Measurements from ENCODE around the gene FNDC11. TPM values are rescaled to one million over a fixed set of nuclear protein-coding genes. Genes with fewer than 3 reads are reported as not detected.

FNDC11 gene
- total RNA-seq, 1 donor: 0.45 TPM

DNA sequence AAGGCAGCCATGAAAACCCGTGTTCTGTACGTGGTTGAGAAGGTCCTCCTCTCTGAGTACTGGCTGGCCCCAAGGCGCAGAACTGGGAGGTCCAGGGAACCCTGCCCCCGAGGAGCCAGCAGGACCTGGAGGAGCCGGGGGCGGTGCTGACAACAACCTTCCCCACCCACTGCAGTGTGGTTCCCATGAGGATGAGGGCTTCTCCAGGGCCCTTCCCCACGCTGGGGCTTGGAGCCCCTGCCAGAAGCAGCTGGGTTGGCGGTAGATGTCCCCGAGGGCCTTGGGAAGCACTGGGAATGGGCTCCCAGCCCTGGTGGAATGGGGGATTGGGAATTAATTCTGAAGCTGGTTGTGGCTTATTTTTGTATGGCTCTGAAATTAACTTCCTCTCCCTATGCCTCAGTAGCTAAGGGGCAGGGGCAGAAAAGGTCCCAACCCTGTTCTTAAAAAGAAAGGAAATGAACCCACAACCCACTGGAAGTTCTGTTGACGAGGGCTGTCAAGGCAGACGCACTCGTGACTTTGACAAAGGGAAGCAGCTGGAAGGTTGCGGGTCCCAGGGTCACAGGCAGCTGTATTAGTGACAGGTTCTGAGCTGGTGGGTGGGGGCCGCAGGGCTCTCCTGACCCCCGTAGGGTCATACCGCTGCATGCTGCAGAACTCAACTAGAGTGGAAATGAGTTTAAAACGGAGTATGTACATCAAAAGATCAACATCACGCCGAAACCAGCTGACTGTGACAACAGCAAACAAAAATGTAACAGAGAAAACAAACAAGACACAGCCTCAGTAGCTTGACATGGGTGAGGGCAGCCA, 34.0 kb downstream of the FNDC11 start:
- TF ChIP-seq, protein P1, sequence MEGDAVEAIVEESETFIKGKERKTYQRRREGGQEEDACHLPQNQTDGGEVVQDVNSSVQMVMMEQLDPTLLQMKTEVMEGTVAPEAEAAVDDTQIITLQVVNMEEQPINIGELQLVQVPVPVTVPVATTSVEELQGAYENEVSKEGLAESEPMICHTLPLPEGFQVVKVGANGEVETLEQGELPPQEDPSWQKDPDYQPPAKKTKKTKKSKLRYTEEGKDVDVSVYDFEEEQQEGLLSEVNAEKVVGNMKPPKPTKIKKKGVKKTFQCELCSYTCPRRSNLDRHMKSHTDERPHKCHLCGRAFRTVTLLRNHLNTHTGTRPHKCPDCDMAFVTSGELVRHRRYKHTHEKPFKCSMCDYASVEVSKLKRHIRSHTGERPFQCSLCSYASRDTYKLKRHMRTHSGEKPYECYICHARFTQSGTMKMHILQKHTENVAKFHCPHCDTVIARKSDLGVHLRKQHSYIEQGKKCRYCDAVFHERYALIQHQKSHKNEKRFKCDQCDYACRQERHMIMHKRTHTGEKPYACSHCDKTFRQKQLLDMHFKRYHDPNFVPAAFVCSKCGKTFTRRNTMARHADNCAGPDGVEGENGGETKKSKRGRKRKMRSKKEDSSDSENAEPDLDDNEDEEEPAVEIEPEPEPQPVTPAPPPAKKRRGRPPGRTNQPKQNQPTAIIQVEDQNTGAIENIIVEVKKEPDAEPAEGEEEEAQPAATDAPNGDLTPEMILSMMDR (IDR thresholded peaks at IDR 0.05; ENCODE audit: insufficient read depth, low read length): no peak
- DNase-seq (ENCODE audit: low read depth): no peak

GRCh38 chr20:63588641-63589041, 34.7 kb downstream of the FNDC11 start:
- TF ChIP-seq, protein P1 (IDR thresholded peaks at IDR 0.05; ENCODE audit: insufficient read depth, low read length): no peak
- H3K4me3 ChIP-seq (ENCODE audit: low read depth, low read length): no peak overlapping the region
- no peak for DNase-seq (ENCODE audit: low read depth)

More for the DNA sequence above, 34.0 kb downstream of the FNDC11 start:
- no peak overlapping the region for H3K4me3 ChIP-seq (ENCODE audit: low read depth, low read length)

DNA sequence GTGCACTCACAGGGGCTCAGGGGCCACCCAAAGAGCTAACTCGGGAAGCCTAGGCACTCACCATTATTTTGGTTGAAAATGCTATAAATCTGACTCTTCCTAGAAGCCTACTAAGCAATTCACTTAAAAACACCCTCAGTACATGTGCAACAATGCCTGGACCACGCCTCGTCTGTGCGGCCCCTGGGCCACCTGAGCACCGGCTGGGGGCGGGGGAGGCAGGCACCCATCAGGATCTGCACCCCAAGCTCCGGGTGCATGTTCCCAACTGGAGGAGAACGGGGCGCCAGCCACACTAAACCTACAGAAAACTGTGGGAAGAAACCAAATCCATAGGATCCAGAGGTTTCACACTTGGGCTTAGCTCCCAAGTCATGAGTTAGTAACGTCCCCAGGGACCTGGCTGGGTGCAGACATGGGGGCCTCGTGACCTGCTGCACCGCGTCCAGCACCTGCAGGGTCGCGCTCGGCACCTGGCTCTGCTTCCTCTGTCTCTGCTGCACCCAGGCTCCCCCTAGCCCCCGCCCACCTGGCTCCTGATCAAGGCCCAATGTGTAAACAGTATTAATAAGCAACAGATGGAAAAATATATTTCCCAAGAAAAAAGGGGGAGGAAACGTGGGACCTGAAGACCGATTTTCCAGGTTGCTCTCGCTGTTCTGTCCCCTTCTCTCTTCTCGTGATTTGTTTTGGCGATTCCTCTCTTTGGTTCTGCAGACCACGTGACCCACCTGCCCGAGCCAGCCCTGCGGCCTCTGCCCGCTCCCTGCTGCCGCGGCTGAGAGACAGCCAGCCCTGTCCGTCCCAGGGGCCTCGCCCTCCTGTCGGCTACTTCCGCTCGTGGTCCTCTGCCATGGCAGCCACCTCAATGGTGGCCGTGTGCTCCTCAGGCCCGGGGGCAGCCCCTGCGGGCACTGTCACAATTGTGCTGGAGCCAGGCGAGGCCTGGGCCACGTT, 35.6 kb downstream of the FNDC11 start:
- H3K4me3 ChIP-seq (ENCODE audit: low read depth, low read length): no peak overlapping the region
- no peak for DNase-seq (ENCODE audit: low read depth)
- TF ChIP-seq, protein P1 (IDR thresholded peaks at IDR 0.05; ENCODE audit: insufficient read depth, low read length): no peak

DNA sequence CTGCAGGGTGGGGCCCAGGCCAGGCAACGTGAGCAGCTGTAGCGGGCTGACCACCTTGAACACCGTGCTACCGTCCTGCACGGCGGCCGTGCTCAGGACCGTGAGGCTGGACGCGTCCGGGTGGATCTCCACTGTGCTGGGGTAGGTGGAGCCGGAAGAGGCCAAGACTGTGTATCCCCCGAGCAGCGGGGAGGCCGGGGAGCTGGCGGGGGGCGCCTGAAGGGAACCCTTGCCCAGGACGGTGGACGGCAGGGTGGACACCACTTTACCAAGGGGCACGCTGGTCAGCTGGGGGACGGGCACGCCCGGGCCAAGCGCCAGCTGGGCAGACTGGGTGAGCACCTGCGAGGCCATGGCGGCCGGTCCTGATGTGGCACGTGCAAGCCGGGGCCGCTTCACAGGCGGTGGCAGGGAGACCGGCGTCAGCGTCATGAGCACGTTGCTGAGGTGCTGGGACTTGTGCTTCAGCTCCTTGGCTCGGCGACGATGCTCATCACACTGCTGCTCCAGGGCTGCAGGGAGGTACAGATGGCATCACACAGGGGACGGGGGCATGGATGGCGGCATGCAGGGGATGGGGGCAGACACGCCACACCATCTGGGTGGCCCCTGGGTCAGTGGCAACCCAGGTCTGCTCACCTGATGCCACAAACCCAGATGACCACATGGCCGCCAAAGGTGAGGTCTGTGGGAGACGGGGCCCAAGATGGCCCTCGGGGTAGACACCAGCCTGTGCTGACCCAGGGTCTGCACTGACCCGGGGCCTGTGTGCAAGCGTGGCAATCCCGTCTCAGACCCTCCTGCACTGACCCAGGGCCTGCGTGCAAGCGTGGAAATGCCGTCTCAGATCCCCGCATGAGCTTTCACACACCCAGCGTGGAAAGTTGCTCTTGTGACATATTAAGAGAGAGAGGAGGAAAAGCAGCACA, 36.5 kb downstream of the FNDC11 start:
- no peak overlapping the region for H3K4me3 ChIP-seq (ENCODE audit: low read depth, low read length)
- TF ChIP-seq, protein P1 (IDR thresholded peaks at IDR 0.05; ENCODE audit: insufficient read depth, low read length): no peak
- no peak for DNase-seq (ENCODE audit: low read depth)

GRCh38 chr20:63591147-63591533, 37.2 kb downstream of the FNDC11 start:
- no peak overlapping the region for H3K4me3 ChIP-seq (ENCODE audit: low read depth, low read length)
- TF ChIP-seq, protein P1 (IDR thresholded peaks at IDR 0.05; ENCODE audit: insufficient read depth, low read length): no peak
- DNase-seq (ENCODE audit: low read depth): no peak

GRCh38 chr20:63591786-63592355, 37.9 kb downstream of the FNDC11 start:
- TF ChIP-seq, protein P1 (IDR thresholded peaks at IDR 0.05; ENCODE audit: insufficient read depth, low read length): no peak
- H3K4me3 ChIP-seq (ENCODE audit: low read depth, low read length): no peak overlapping the region
- no peak for DNase-seq (ENCODE audit: low read depth)

All from fibroblast of the aortic adventitia (primary cell).